Measurements from ENCODE around the gene MYBL2. TPM values are rescaled to one million over a fixed set of nuclear protein-coding genes. Genes with fewer than 3 reads are reported as not detected.

Gene MYBL2
- total and polyA plus RNA-seq, 8 donors = 6.1 to 37.5 (median 19.5) TPM

GRCh38 chr20:43740642-43741041 lies 73.7 kb downstream of the MYBL2 start:
- no peak for ATAC-seq
- DNase-seq = no peak
- Histone ChIP-seq H3K4me1 (peaks cover 0 to 11% of the 10 kb centered on the region in 2 donors), H3K36me3 (no peaks in the 10 kb centered on the region), H3K4me3 (no peak overlapping the region), H3K9me3 (no peaks in the 10 kb centered on the region), H3K27me3 (peaks cover 0 to 21% of the 10 kb centered on the region in 2 donors), H3K27ac (no peak overlapping the region)
- intact Hi-C loops (cut with DNase I) = loop anchor here in 1 of 2 donors (10.0 kb wide), 1 partner anchor 344 kb away; no protein-coding TSS in a partner anchor
- no peak for TF ChIP-seq CTCF (IDR thresholded peaks at IDR 0.05)

- DNase-seq (peak in 1 of 4 donors; percentile 71), ATAC-seq (peak; percentile 83)
- intact Hi-C loops (cut with DNase I) = loop anchor here in 1 of 2 donors (10.0 kb wide), 1 partner anchor 341 kb away; no protein-coding TSS in a partner anchor
- peaks cover 0 to 31% of the 10 kb centered on the region in 2 donors for H3K27me3 ChIP-seq
- H3K4me1 ChIP-seq = peaks cover 0 to 42% of the 10 kb centered on the region in 2 donors
- no peaks in the 10 kb centered on the region for H3K36me3 ChIP-seq
- no peak overlapping the region for H3K4me3 ChIP-seq
- H3K27ac ChIP-seq = no peak overlapping the region
- TF ChIP-seq CTCF (IDR thresholded peaks at IDR 0.05) = no peak
- no peaks in the 10 kb centered on the region for H3K9me3 ChIP-seq
Observed at GRCh38 chr20:43744151-43744611, 77.3 kb downstream of the MYBL2 start.

GRCh38 chr20:43744966-43745730 lies 78.2 kb downstream of the MYBL2 start:
- H3K36me3 ChIP-seq = no peaks in the 10 kb centered on the region
- no peak for DNase-seq
- TF ChIP-seq CTCF (IDR thresholded peaks at IDR 0.05) = no peak
- no peak for ATAC-seq
- no peaks in the 10 kb centered on the region for H3K9me3 ChIP-seq
- H3K4me3 ChIP-seq = no peak overlapping the region
- H3K27me3 ChIP-seq = peaks cover 0 to 38% of the 10 kb centered on the region in 2 donors
- peak overlapping the region in 1 of 2 donors; percentile 64 for H3K27ac ChIP-seq
- intact Hi-C loops (cut with DNase I) = loop anchor here (5.0 to 10.0 kb wide), 2 partner anchors 337 to 340 kb away; no protein-coding TSS in a partner anchor
- H3K4me1 ChIP-seq = peaks cover 0 to 52% of the 10 kb centered on the region in 2 donors

GRCh38 chr20:43746344-43747137 lies 79.6 kb downstream of the MYBL2 start:
- H3K36me3 ChIP-seq = no peaks in the 10 kb centered on the region
- DNase-seq (no peak), ATAC-seq (no peak)
- peaks cover 3 to 64% of the 10 kb centered on the region in 2 donors for H3K4me1 ChIP-seq
- H3K27ac ChIP-seq = peak overlapping the region in 1 of 2 donors; percentile 64
- no peaks in the 10 kb centered on the region for H3K9me3 ChIP-seq
- intact Hi-C loops (cut with DNase I) = loop anchor here (5.0 to 10.0 kb wide), 2 partner anchors 336 to 338 kb away; no protein-coding TSS in a partner anchor
- peaks cover 0 to 45% of the 10 kb centered on the region in 2 donors for H3K27me3 ChIP-seq
- TF ChIP-seq CTCF (IDR thresholded peaks at IDR 0.05) = no peak
- H3K4me3 ChIP-seq = no peak overlapping the region

All from left lung (tissue), 10 donors.